DMS153 treated with DMSO at 0.1 percent for 48 hours (cell line): ENCODE data around the gene NKD2.
"Not testable (repeated sequence)": the region's sequence is repeated elsewhere in the genome, so short reads cannot be mapped to it uniquely, and the experiment has no call there.

Source experiments
- DNase-seq: peaks from one replicate; lab custom pipeline; 2025; ENCODE audit not compliant: unreplicated experiment; lab: John Stamatoyannopoulos, UW

Gene NKD2, protein sequence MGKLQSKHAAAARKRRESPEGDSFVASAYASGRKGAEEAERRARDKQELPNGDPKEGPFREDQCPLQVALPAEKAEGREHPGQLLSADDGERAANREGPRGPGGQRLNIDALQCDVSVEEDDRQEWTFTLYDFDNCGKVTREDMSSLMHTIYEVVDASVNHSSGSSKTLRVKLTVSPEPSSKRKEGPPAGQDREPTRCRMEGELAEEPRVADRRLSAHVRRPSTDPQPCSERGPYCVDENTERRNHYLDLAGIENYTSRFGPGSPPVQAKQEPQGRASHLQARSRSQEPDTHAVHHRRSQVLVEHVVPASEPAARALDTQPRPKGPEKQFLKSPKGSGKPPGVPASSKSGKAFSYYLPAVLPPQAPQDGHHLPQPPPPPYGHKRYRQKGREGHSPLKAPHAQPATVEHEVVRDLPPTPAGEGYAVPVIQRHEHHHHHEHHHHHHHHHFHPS

GRCh38 chr5:1008451-1009358 is at the start of gene NKD2:
NKD2 (plus strand) TSS chr5:1008802; CDS start chr5:1009058, 256 bp downstream.
- DNase-seq, result peak; percentile 23

- DNase-seq, result no peak
Observed at GRCh38 chr5:959581-960531, 48.7 kb upstream of the NKD2 start.

DNA sequence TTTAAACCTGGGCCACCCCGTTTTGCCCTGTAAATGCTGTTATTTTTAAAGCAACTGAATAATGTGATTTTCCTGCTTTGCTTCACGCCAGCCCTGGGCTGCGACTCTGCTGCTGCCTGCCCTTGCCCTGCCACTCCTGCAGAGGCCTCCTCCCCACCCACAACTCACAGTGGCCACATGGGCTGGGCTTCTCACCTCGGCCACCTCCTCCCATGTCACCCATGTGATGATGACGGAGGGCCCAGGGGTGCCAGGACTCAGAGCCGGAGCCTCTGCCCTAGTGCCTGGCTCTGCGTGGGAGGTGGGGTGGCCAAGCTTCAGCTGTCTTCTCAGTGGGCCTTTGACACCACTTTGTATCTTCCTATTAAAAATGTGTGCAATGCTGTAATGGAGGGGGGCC is 48.1 kb upstream of the NKD2 start:
- no peak for DNase-seq

DNA sequence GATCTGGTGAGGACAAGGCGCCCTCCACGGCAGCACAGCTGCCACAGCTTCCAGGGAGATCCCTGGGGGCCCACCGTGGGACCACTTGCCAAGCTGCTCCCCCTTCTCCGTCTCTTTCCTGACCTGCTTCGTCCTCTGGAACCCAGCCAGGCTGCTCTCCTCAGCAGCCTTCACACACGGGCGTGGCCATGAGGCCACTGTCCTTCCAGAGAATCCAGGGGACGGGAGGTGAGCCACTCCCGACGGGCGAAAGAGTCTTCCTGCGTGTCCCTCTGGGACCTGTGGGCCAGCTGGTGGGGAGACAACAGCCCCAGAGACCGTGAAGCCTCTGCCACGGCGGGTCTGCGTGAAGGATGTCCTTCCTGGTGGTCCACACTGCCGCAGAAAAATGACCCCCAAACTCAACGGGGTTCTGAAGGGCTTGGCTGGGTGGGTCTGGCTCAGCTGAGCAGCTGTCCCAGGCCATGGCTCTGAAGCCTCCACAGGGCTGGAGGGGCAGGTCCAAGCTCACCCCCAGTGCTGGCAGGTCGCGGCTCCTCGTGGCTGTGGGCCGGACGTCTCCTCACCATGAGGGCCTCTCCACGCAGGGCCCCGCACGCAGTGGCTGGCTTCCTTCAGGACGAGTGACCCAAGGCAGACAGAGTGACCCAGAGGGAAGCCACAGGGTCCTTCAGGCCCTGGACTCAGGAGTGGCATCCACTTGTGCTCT is 47.4 kb upstream of the NKD2 start:
- no peak for DNase-seq

GRCh38 chr5:961711-962240 is 46.8 kb upstream of the NKD2 start:
- DNase-seq, result no peak

- no peak for DNase-seq
Observed at GRCh38 chr5:962386-962785, 46.2 kb upstream of the NKD2 start.

- no peak for DNase-seq
Observed at GRCh38 chr5:962801-963200, 45.8 kb upstream of the NKD2 start.

DNA sequence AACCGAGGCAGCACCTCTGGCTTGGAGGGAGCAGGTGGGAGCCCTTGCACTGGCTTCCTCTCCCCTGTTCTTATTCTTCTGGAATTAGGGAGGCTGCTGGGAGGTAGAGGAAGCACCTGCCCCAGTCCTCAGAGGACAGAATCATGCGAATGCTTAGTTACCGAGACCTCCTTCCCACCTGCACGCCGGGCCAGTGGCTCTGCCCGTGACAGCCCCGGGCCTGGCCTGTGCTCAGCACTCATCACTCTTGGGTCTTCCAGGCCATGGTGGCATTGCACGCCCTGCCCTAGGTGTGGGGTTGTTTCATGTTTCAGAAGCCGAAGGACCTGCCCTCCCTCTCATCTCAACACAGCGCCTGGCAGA is 45.3 kb upstream of the NKD2 start:
- no peak for DNase-seq

DNA sequence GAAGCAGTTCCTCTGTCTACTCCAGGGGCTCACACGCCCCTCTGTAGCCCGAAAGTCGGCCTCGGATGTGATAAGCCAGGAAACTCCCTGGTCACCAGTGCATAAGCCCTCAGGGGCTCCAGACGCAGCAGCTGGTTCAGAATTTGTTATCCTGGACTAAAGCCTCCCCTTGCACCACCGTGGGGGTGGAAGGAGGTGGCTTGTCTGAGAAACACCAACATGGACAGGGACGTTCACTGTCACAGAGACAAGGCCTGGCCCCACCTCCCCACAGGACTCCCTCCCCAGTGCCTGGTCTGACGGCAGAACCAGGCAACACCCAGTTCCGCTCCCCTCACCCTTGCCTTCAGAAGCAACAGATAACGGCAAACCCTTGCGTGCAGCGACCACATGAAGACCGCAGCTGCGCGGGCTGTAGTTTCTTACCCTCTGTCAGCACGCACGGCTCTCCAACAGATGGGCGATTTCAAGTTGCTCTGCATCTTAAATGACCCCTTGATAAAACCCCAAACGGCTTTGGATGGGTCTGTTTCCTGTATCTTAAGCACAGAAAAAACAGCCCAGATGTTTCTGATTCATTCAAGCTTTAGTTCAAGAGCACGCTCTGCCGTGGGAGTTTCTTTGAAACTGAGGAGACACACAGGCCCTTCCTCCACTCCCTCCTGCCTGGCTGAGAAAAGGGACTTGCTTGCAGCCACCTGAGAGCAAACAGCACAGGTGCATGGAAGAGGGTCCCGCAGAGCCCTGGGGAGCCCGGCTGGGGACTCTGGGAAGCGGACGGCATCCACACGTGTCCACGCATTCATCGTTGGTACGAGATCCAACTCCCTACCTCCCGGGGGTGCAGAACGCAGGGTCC is 44.7 kb upstream of the NKD2 start:
- no peak for DNase-seq

- no peak for DNase-seq
Observed at GRCh38 chr5:964821-965220, 43.8 kb upstream of the NKD2 start.

GRCh38 chr5:965604-966344 is 42.8 kb upstream of the NKD2 start:
- DNase-seq, result no peak

DNA sequence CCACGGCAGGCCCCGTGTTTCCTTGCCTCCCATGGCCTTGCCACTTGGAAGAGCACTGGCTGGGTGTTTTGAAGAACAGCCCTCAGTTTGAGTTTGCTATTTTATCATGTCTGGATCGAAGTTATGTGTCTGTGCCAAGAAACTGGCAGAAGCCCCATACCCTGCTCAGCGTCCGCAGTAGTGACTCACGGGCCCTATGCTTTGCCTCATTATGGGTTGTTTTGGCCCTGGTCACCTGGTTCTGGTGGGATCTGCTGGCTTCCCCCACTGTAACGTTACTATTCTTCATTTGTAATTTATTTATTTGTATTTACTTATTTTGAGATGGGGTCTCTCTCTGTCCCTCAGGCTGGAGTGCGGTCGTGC is 42.3 kb upstream of the NKD2 start:
- DNase-seq, result no peak

- DNase-seq, result no peak
Observed at GRCh38 chr5:966941-967340, 41.7 kb upstream of the NKD2 start.

GRCh38 chr5:968881-969280 is 39.7 kb upstream of the NKD2 start:
- no peak for DNase-seq

GRCh38 chr5:969408-969839 is 39.2 kb upstream of the NKD2 start:
- no peak for DNase-seq

DNA sequence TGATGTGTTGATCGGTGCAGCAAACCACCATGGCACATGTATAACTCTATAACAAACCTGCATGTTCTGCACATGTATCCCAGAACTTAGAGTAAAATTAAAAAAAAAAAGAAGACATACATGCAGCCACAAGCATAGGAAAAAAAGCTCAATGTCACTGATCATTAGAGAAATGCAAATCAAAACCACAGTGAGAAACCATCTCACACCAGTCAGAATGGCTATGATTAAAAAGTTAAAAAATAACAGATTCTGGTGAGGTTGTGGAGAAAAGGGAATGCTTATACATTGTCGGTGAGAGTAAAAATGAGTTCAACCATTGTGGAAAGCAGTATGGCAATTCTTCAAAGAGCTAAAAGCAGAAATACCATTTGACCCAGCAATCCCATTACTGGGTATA is 36.0 kb upstream of the NKD2 start:
- DNase-seq, result not testable (repeated sequence)

GRCh38 chr5:976849-977751 is 31.5 kb upstream of the NKD2 start:
- no peak for DNase-seq
